Fibroblast of peridontal ligament (primary cell): Measurements from ENCODE around the gene TSFM.

Experiments used
- DNase-seq: peaks from one replicate; pipeline ENCODE4 v3.0.0-alpha.2; 2010; ENCODE audit errors: extremely low read depth

TSFM gene

DNA sequence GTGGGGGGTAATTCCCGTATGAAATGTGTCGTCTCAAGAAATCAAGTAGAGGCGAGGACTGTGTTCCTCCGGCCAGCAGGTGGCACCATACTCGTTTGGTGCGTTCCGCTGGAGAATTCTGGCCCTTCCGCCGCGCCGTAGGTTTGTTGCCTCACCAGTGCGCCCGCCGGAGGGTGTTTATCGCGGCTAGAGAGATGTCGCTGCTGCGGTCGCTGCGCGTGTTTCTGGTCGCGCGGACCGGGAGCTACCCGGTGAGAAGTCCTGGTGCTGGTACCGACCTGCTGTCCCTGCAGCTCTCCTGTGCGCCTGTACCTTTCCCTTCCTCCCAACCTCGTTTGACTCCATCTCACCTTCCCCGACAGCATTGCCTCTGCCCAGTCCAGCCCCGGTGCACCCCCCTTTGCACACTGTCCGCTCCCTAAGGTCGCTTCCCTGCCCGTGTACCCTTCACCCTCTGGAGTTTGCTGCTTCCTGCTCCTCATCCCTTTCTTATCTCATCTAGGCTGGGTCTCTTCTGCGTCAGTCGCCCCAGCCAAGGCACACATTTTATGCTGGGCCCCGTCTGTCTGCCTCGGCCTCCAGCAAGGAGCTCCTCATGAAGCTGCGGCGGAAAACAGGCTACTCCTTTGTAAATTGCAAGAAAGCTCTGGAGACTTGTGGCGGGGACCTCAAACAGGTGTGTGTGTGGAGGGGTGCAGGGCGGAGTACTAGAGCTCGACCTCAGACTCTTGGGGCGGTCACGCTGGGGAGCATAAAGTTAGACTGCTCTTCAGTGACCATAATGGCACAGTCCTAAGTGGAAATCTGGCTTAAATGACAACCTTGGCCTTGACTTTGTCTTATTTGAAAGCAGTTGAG lies at the start of gene TSFM:
TSFM (plus strand) TSS at position 180 of the 858 bp plus-strand sequence; CDS start at position 195, 15 bp downstream.
- peak; percentile 93 for DNase-seq

GRCh38 chr12:57733928-57734327 lies 48.7 kb upstream of the TSFM start:
- no peak for DNase-seq

- DNase-seq = no peak
Measured at GRCh38 chr12:57734591-57734990, 48.0 kb upstream of the TSFM start.

GRCh38 chr12:57735198-57735855 lies 47.3 kb upstream of the TSFM start:
- DNase-seq = no peak

DNA sequence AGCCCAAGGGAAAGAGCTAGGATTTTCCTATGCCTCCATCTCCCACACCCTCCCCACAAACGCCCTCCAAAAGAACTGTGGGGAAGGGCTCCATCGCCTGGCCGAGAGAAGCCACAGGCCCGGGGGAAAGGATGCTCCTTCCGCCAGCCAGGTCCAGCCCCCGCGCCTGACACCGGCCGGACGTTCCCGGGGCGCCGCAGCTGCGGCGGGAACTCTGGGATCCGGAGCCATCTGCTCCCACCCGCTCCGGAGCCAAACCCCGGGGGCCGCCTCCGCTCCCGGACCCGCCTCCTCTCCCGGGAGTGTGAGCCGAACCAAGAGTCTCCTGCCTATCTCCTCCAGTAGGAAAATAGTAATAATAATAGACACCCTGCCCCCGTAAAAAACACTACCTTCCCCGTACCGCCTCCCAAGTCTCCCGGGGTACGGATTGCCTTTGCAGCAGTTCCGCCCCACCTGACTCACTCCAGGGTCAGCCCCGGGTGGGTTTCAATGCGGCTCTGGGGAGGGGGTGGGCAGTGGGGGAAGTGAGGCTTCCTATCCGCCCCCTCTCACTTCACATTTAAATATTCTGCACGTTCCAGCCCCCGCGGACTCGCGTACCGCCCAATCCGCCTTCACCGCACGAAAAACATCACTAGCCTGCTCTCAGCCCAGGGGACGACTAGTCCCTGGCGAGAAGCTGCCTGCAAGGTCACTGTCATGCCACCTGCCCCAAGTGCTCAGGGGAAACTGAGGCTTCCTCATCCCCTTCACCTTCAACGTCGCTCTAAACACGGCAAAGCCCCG lies 46.4 kb upstream of the TSFM start:
- no peak for DNase-seq

DNA sequence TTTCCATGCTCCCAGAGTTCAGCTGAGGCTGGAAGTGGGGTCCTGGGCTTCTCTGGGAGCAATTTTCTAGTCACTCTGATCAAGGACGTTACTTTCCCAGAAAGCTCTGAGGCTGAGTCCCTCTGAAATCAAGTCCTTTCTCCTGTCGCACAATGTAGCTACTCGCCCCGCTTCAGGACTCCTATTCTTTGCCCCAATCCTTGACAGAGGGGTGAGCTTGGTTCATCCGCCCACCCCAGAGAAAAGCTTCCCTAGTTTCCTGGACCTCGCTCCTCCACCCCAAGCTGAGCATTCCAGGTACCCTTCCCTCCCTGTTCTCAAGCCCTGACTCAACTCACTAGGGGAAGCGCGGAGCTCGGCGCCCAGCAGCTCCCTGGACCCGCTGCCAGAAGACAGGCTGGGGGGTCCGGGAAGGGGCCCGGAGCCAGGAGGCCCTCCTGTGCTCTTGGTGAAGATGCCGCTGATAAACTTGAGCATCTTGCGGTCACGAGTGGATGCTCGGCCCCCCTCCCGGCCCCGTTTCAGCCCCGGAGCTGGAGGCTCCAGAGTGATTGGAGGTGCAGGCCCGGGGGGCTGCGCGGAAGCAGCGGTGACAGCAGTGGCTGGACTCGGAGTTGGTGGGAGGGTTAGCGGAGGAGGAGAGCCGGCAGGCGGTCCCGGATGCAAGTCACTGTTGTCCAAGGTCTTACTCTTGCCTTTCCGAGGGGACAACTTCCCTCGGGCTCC lies 45.7 kb upstream of the TSFM start:
- DNase-seq = no peak

- DNase-seq = no peak
Measured at GRCh38 chr12:57737467-57738460, 44.8 kb upstream of the TSFM start.

DNA sequence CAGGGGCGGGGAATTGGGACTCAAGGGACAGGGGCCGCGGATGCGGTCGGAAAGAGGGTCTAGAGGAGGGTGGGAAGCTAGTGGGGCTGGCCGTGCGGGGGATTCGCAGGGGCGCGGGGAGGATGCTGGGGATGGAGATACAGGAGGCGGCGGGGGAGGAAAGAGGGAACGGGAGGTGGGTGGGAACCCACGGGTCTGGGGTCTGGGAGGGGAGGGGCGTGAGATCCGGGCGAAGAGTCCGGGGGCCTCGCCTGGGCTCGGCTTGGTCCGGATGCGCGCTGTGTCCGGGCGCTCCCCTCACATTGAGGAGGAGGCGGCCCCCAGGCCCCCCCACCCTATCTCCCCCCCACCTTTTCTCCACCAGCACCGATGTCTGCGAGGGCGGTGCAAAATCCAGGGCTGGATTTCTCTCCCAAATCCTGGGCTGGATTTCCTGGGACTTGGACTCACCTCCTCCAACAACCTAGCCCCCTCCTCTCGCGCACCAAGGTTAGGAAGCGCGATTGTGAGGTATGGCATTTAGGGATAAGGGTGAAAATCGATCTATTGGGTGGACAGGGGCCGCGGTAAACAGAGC lies 43.8 kb upstream of the TSFM start, which contains the start of gene AGAP2:
AGAP2 (minus strand) TSS at position 82 of the 577 bp plus-strand sequence. CDS start 496 bp downstream, outside the sequence.
- no peak for DNase-seq

GRCh38 chr12:57739387-57739786 lies 43.2 kb upstream of the TSFM start:
- no peak for DNase-seq

GRCh38 chr12:57739914-57740538 lies 42.6 kb upstream of the TSFM start:
- DNase-seq = no peak

GRCh38 chr12:57740656-57741412 lies 41.8 kb upstream of the TSFM start:
- DNase-seq = no peak

- no peak for DNase-seq
Measured at GRCh38 chr12:57741413-57741789, 41.2 kb upstream of the TSFM start.

DNA sequence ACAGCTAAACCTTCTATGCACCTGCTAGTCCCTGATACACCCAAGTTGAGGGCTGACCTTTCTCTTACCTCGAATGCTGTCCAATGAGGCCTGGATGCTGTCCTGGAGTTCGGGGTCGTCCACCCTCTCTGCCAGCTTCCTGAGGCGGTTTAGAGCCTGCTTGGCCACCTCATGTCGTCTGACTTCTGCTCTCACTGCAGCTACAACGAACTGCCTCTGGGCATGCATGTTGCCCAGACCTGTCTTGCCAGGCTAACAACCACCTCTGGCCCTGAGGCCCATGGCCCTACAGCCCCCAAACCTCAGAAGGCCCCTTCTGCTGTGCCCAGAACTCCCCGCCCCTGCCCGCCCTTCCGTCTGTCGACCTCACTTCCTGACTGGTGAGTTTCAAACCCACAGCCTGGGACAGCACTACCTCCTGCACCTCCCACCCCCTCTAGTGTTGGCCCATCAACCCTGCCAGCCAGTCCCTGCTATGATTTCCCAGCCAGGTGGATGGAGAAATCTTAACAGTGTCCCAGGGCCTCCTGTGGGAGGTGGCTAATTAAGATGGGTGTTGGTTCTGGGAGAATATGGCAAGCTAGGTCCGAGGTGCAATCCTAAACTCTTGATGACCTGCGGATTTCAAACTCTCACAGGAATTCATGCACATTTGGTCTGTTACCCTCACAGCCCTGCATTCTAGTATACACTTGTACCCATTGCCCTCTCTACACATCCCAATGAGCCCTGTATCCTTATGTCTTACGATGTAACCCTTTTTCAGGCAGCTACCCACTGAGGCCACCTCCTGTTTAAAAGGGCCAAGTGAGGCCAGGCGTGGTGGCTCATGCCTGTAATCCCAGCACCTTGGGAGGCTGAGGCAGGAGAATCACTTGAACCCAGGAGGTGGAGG lies 40.5 kb upstream of the TSFM start:
- no peak for DNase-seq

GRCh38 chr12:57743769-57744168 lies 38.8 kb upstream of the TSFM start:
- DNase-seq = no peak

DNA sequence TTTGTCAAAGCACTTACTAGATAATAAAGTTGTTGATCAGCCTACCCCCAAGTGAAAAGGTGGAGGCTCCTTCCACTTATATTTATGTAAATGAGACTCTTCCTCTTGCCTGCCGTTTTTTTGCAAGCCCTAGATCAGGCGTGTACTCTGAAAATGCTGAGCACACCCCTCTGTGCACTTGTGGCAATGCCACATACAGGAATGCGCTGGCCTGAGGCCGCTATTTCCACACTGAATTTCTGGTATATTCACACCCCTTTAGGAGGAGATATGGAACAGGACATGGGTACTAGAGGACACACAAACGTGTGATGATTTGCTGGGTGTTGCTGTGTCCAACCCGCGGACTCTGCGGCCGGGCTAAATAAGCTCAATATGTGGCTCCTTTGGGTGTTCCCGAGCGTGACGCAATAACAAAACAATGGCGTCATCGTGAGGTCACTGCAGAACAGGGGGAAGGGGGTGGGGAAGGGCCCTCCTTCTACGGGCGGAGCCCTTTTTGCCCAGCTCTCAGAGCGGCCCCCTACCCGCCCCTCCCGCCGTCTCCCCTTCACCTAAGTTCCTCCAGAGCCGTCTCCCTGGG lies 38.3 kb upstream of the TSFM start:
- peak; percentile 94 for DNase-seq

DNA sequence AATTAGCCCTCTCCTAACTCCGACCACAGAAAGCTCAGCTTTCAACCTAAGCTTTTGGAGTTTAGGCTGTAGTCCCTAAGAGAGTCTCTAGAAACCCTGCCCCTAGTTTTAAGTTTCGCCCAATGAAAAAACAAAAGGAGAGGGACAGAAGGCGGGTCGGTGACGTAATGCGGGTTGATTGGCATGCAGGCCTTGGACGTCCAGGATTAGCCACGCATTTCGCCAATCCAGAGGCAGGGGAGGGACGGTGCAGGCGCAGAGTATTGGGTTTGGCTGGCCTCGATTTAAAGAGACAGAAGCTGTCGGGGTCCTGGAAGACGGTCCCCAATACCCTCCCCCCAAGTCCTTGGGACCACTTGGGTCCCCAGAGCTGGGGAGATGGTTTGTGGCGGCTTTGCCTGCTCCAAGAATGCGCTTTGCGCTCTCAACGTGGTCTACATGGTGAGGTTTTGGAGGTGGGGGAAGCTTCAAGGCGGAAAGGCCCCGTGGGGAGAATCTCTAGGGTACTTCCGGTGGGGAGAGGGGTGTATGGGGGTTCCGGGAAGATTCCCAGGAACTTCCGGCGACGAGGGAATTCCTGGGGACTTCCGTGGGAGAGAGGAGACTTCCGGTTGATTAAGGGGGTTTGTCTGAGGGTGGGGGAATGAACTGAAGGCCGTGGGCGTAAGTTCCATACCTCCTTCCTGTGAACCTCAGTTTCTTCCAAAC lies 37.7 kb upstream of the TSFM start, which contains the start of gene TSPAN31:
TSPAN31 (plus strand) TSS at position 263 of the 708 bp plus-strand sequence; CDS start at position 379, 116 bp downstream.
- DNase-seq = peak; percentile 99

DNA sequence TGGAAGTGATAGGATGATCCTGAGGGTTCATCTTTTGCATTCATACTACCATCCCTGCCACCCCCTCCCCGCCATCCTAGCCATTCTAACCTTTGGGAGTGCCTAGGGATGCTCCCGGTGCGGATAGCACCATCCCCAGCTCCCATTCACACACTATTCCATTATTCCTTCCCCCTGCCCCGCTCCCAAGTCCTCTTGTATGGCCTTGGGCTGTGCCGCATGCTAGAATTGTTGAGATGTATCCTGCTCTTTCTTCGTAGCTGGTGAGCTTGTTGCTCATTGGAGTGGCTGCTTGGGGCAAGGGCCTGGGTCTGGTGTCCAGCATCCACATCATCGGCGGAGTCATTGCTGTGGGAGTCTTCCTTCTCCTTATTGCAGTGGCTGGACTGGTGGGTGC lies 37.1 kb upstream of the TSFM start:
- DNase-seq = no peak
